Endothelial cell of umbilical vein (primary cell): Measurements from ENCODE around the gene ATP2C2. TPM values are rescaled to one million over a fixed set of nuclear protein-coding genes. Genes with fewer than 3 reads are reported as not detected.

Experiments used
- BruUV-seq: library from RNA; stranded (reverse); fragments of 400-500 nt; replicated peaks from 2 replicates; lab custom pipeline; 2021; lab: Mats Ljungman, UMichigan
- CTCF ChIA-PET: fragments of 300-600, 350-600 bp; sonication (Branson Sonifier 250); formaldehyde crosslinking; loops from one replicate; lab custom pipeline; 2021; ENCODE audit warnings: antibody characterized with exemption, inconsistent platforms; lab: Charles Lee
- POLR2A ChIA-PET: fragments of 300-600, 350-600 bp; sonication (Branson Sonifier 250); formaldehyde crosslinking; loops from one replicate; lab custom pipeline; 2021; ENCODE audit warnings: antibody characterized with exemption, inconsistent platforms; lab: Charles Lee
- DNase-seq: peaks from one replicate; pipeline ENCODE4 v3.0.0-alpha.2; 2011; ENCODE audit warnings: low read depth, low spot score
- FAIRE-seq: peaks from 2 replicates; lab custom pipeline; 2011; peaks lifted over from hg19 to GRCh38; lab: Jason Lieb, UNC
- H2AFZ ChIP-seq: 2 replicates; pipeline ENCODE4 v1.6.0; 2012; ENCODE audit warnings: low read depth, low read length, control low read depth, inconsistent platforms
- H3K27ac ChIP-seq: 2 replicates; pipeline ENCODE4 v1.5.1; 2011; ENCODE audit warnings: low read depth, mild to moderate bottlenecking, control low read depth, low read length, moderate library complexity; ENCODE audit not compliant: insufficient read depth
- H3K27me3 ChIP-seq, 2 experiments: 2 replicates each; pipeline versions ENCODE4 v1.6.0 to v1.6.1; 2011; ENCODE audit warnings: low read length in 2 of 2, mixed read lengths in 1 of 2; ENCODE audit not compliant: control insufficient read depth in 2 of 2, insufficient read depth in 2 of 2
- H3K36me3 ChIP-seq, 2 experiments: 2 replicates in 1 of 2; 3 replicates in 1 of 2; pipeline ENCODE4 v1.5.1; 2011; ENCODE audit warnings: low read length in 2 of 2, mild to moderate bottlenecking in 1 of 2, moderate library complexity in 1 of 2; ENCODE audit not compliant: control insufficient read depth in 2 of 2, insufficient read depth in 2 of 2; ENCODE audit errors: extremely low read depth in 1 of 2
- H3K4me1 ChIP-seq: 3 replicates; pipeline ENCODE4 v1.5.1; 2011; ENCODE audit warnings: mild to moderate bottlenecking, low read length; ENCODE audit not compliant: control insufficient read depth, insufficient read depth; ENCODE audit errors: extremely low read depth
- H3K4me2 ChIP-seq: 2 replicates; pipeline ENCODE4 v1.6.1; 2011; ENCODE audit warnings: low read length, control low read depth, mixed read lengths; ENCODE audit not compliant: insufficient read depth
- H3K4me3 ChIP-seq, 3 experiments: fragments of 200-600 bp in 1 of 3; sonication (generic), shearing (Covaris generic) in 1 of 3; replicated peaks in 1 of 3; 2 replicates each; pipeline ENCODE4 v1.5.1; 2011 to 2016; ENCODE audit warnings: control low read depth in 3 of 3, low read length in 3 of 3, mild to moderate bottlenecking in 2 of 3, inconsistent platforms in 1 of 3, low read depth in 1 of 3, moderate library complexity in 1 of 3; ENCODE audit not compliant: insufficient read depth in 1 of 3
- H3K79me2 ChIP-seq: 2 replicates; pipeline ENCODE4 v1.6.0; 2012; ENCODE audit warnings: low read length, inconsistent platforms; ENCODE audit not compliant: control insufficient read depth, insufficient read depth
- H3K9ac ChIP-seq: replicated peaks from 2 replicates; pipeline ENCODE3; 2011; ENCODE audit warnings: low read length, control low read depth; ENCODE audit not compliant: insufficient read depth; ENCODE audit errors: extremely low read depth
- H3K9me1 ChIP-seq: replicated peaks from 3 replicates; pipeline ENCODE4 v1.6.0; 2011; ENCODE audit warnings: mild to moderate bottlenecking, low read length; ENCODE audit not compliant: control insufficient read depth, insufficient read depth; ENCODE audit errors: extremely low read depth
- H3K9me3 ChIP-seq: replicated peaks from 2 replicates; pipeline ENCODE4 v1.5.1; 2012; ENCODE audit warnings: low read length, inconsistent platforms; ENCODE audit not compliant: control insufficient read depth, insufficient read depth
- H4K20me1 ChIP-seq: replicated peaks from 2 replicates; pipeline ENCODE3; 2011; ENCODE audit warnings: mild to moderate bottlenecking, low read length; ENCODE audit not compliant: control insufficient read depth, insufficient read depth; ENCODE audit errors: extremely low read depth
- CTCF ChIP-seq, 2 donors: IDR thresholded peaks; 1 replicate in 1 of 2; 2 replicates in 1 of 2; pipeline ENCODE4 v1.5.1; 2011; ENCODE audit warnings: low read length in 2 of 2, mild to moderate bottlenecking in 2 of 2, moderate library complexity in 2 of 2, control low read depth in 1 of 2, inconsistent platforms in 1 of 2, low read depth in 1 of 2; ENCODE audit not compliant: insufficient read depth in 1 of 2; ENCODE audit errors: extremely low read depth in 1 of 2
- EZH2 ChIP-seq: IDR thresholded peaks from 2 replicates; pipeline ENCODE4 v1.6.1; 2012; ENCODE audit warnings: borderline replicate concordance, low read depth, mild to moderate bottlenecking, moderate library complexity, low read length, inconsistent platforms; ENCODE audit not compliant: severe bottlenecking
- GATA2 ChIP-seq: IDR thresholded peaks from 2 replicates; pipeline ENCODE4 v1.7.0; 2011; ENCODE audit warnings: low read depth, mild to moderate bottlenecking, moderate library complexity, mixed read lengths, low read length; ENCODE audit not compliant: insufficient read length, insufficient read depth
- JUN ChIP-seq: IDR thresholded peaks from 2 replicates; pipeline ENCODE4 v1.6.1; 2011; ENCODE audit warnings: borderline replicate concordance, low read depth; ENCODE audit not compliant: insufficient read length, insufficient read depth
- MAX ChIP-seq: IDR thresholded peaks from 2 replicates; pipeline ENCODE4 v1.6.1; 2011; ENCODE audit not compliant: insufficient read depth, insufficient read length
- MYC ChIP-seq: IDR thresholded peaks from one replicate; pipeline ENCODE4 v1.6.1; 2011; ENCODE audit warnings: mild to moderate bottlenecking, low read depth, low read length
- POLR2A ChIP-seq: IDR thresholded peaks from 2 replicates; pipeline ENCODE4 v1.6.1; 2012; ENCODE audit warnings: low read depth, mild to moderate bottlenecking, control low read depth, low read length
- dilution Hi-C: fragments of 300-500 bp; cut with MboI; formaldehyde crosslinking; loops from one replicate; pipeline ENCODE4 v1.15.0; 2019; ENCODE audit warnings: low sequenced_read_pairs; ENCODE audit not compliant: extremely low pct_ligation_motif_present
- intact Hi-C: fragments of 100-400 bp; cut with micrococcal nuclease; formaldehyde crosslinking; loops from one replicate; pipeline ENCODE4 v1.10.0; 2022
- polyA plus RNA-seq, 4 experiments: library from polyadenylated mRNA; depleted of rRNA in 3 of 4; stranded (reverse) in 3 of 4; unstranded in 1 of 4; fragments of >200 nt; gene quantifications; 2 replicates each; pipeline versions ENCODE4 v1.2.1 to v1.2.3, GENCODE V29; 2011 to 2012; ENCODE audit warnings: missing spikeins in 1 of 4
- total RNA-seq: library from RNA; stranded (reverse); gene quantifications from 2 replicates; pipeline ENCODE4 v1.2.3, GENCODE V29; 2021

ATP2C2 gene
- total and polyA plus RNA-seq, 2 donors (not counting 3 experiments of a cell fraction or from before 2014, with no cell fraction given): not detected

- no peak for FAIRE-seq
- TF ChIP-seq POLR2A (no peak), GATA2 (no peak), MAX (no peak), MYC (no peak), CTCF (IDR thresholded peaks at IDR 0.05; ENCODE audit: extremely low read depth in 1 of 2, insufficient read depth in 1 of 2, low read depth in 1 of 2, low read length in 2 of 2) (no peak), JUN (no peak), EZH2 (no peak)
- no peak for DNase-seq
- intact Hi-C loops: no loop called here
- Histone ChIP-seq H3K4me1 (no peaks in the 10 kb centered on the region), H3K27ac (no peak overlapping the region), H3K27me3 (no peaks in the 10 kb centered on the region), H3K9me1 (no peaks in the 10 kb centered on the region), H3K4me2 (no peak overlapping the region), H3K9me3 (no peaks in the 10 kb centered on the region), H2AFZ (no peak overlapping the region), H3K9ac (no peak overlapping the region), H3K4me3 (no peak overlapping the region), H4K20me1 (no peaks in the 10 kb centered on the region), H3K79me2 (no peaks in the 10 kb centered on the region), H3K36me3 (no peaks in the 10 kb centered on the region)
- dilution Hi-C loops: no loop called here
- CTCF ChIA-PET: no interaction called here
- POLR2A ChIA-PET: no interaction called here
- no TSS peak for BruUV-seq
These were observed 9.6 kb upstream of the ATP2C2 start for GRCh38 chr16:84358601-84359295.
